IMR-90 (cell line): ENCODE results near the gene EPB41L3.

Source experiments
- CEBPB ChIP-seq: IDR thresholded peaks from 2 replicates; pipeline ENCODE4 v1.6.1; 2012; ENCODE audit warnings: low read depth, low read length, improper control_type of control experiment
- MAZ ChIP-seq: IDR thresholded peaks from 2 replicates; pipeline ENCODE4 v1.6.1; 2012; ENCODE audit warnings: low read depth, mild to moderate bottlenecking, low read length, improper control_type of control experiment, moderate library complexity, borderline replicate concordance
- MXI1 ChIP-seq: IDR thresholded peaks from 2 replicates; pipeline ENCODE4 v1.6.1; 2012; ENCODE audit warnings: low read depth, mild to moderate bottlenecking, low read length, moderate library complexity, borderline replicate concordance
- POLR2A ChIP-seq: IDR thresholded peaks from 2 replicates; pipeline ENCODE4 v1.6.1; 2012; ENCODE audit warnings: mild to moderate bottlenecking, low read depth, low read length
- RAD21 ChIP-seq: IDR thresholded peaks from 2 replicates; pipeline ENCODE4 v1.6.1; 2012; ENCODE audit warnings: low read length, improper control_type of control experiment
- RFX5 ChIP-seq: IDR thresholded peaks from 2 replicates; pipeline ENCODE4 v1.8.0; 2012; ENCODE audit warnings: low read depth, mild to moderate bottlenecking, low read length, moderate library complexity
- TF ChIP-seq, protein P1 (sequence below): conservative IDR thresholded peaks from 2 replicates; pipeline ENCODE4 v1.5.1; 2012; ENCODE audit warnings: mild to moderate bottlenecking, low read depth, low read length, improper control_type of control experiment

GRCh38 chr18:5484526-5484925, 59.3 kb downstream of the EPB41L3 start:
- TF ChIP-seq, protein P1, sequence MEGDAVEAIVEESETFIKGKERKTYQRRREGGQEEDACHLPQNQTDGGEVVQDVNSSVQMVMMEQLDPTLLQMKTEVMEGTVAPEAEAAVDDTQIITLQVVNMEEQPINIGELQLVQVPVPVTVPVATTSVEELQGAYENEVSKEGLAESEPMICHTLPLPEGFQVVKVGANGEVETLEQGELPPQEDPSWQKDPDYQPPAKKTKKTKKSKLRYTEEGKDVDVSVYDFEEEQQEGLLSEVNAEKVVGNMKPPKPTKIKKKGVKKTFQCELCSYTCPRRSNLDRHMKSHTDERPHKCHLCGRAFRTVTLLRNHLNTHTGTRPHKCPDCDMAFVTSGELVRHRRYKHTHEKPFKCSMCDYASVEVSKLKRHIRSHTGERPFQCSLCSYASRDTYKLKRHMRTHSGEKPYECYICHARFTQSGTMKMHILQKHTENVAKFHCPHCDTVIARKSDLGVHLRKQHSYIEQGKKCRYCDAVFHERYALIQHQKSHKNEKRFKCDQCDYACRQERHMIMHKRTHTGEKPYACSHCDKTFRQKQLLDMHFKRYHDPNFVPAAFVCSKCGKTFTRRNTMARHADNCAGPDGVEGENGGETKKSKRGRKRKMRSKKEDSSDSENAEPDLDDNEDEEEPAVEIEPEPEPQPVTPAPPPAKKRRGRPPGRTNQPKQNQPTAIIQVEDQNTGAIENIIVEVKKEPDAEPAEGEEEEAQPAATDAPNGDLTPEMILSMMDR, result no peak
- no peak for TF ChIP-seq RAD21
- no peak for TF ChIP-seq POLR2A
- TF ChIP-seq MXI1, result no peak
- TF ChIP-seq RFX5, result no peak
- TF ChIP-seq CEBPB, result no peak
- no peak for TF ChIP-seq MAZ
